Neural progenitor cell (in vitro differentiated cells): Measurements from ENCODE around the gene NOL6. TPM values are rescaled to one million over a fixed set of nuclear protein-coding genes. Genes with fewer than 3 reads are reported as not detected.
"Not testable (repeated sequence)": the region's sequence is repeated elsewhere in the genome, so short reads cannot be mapped to it uniquely, and the experiment has no call there.

Experiments
- DNase-seq: peaks from one replicate; pipeline ENCODE4 v3.0.0-alpha.2; 2016; ENCODE audit warnings: low spot score
- H2AFZ ChIP-seq: fragments of 200-600 bp; sonication (generic); replicated peaks from 2 replicates; pipeline ENCODE4 v1.6.1; 2016; ENCODE audit warnings: antibody characterized with exemption
- H3F3A ChIP-seq: fragments of 200-600 bp; sonication (generic); 2 replicates; pipeline ENCODE4 v1.6.1; 2016; ENCODE audit warnings: antibody characterized with exemption, low read depth
- H3K27ac ChIP-seq: fragments of 200-600 bp; sonication (generic); 2 replicates; pipeline ENCODE4 v1.5.1; 2016; ENCODE audit warnings: mild to moderate bottlenecking
- H3K27me3 ChIP-seq: fragments of 200-600 bp; sonication (generic); 2 replicates; pipeline ENCODE4 v1.6.1; 2016; ENCODE audit warnings: mild to moderate bottlenecking, moderate library complexity
- H3K36me3 ChIP-seq: fragments of 200-600 bp; sonication (generic); 2 replicates; pipeline ENCODE4 v1.5.1; 2016
- H3K4me1 ChIP-seq: fragments of 200-600 bp; sonication (generic); 2 replicates; pipeline ENCODE4 v1.6.1; 2016; ENCODE audit warnings: mixed run types
- H3K4me2 ChIP-seq: fragments of 200-600 bp; sonication (generic); 2 replicates; pipeline ENCODE4 v1.6.1; 2016
- H3K4me3 ChIP-seq: fragments of 200-600 bp; sonication (generic); 2 replicates; pipeline ENCODE4 v1.5.1; 2016
- H3K79me2 ChIP-seq: fragments of 200-600 bp; sonication (generic); 2 replicates; pipeline ENCODE4 v1.6.1; 2016; ENCODE audit warnings: low read depth
- H3K9ac ChIP-seq: fragments of 200-600 bp; sonication (generic); 2 replicates; pipeline ENCODE4 v1.6.1; 2016
- H3K9me3 ChIP-seq: fragments of 200-600 bp; sonication (generic); 2 replicates; pipeline ENCODE4 v1.5.1; 2016; ENCODE audit warnings: low read depth
- H4K20me1 ChIP-seq: fragments of 200-600 bp; sonication (generic); 2 replicates; pipeline ENCODE4 v1.6.1; 2016; ENCODE audit warnings: low read depth
- H3K27ac Mint-ChIP-seq: 3 replicates; pipeline ENCODE4 v1.8.0; 2021; ENCODE audit warnings: mixed read lengths
- H3K27me3 Mint-ChIP-seq: 2 replicates; pipeline ENCODE4 v1.8.0; 2022; ENCODE audit warnings: low read depth, mild to moderate bottlenecking, inconsistent platforms, moderate library complexity, mixed read lengths; ENCODE audit not compliant: insufficient read depth
- H3K36me3 Mint-ChIP-seq: 3 replicates; pipeline ENCODE4 v1.8.0; 2021; ENCODE audit warnings: mixed read lengths
- H3K4me1 Mint-ChIP-seq: 3 replicates; pipeline ENCODE4 v1.8.0; 2021; ENCODE audit warnings: mixed read lengths
- H3K4me3 Mint-ChIP-seq: 3 replicates; pipeline ENCODE4 v1.8.0; 2021; ENCODE audit warnings: mild to moderate bottlenecking, moderate library complexity, mixed read lengths
- H3K9me3 Mint-ChIP-seq: 3 replicates; pipeline ENCODE4 v1.8.0; 2020; ENCODE audit warnings: mixed read lengths
- EZH2 ChIP-seq: fragments of 200-600 bp; sonication (generic); IDR thresholded peaks from 2 replicates; pipeline ENCODE4 v1.6.1; 2017; ENCODE audit warnings: antibody characterized with exemption, mild to moderate bottlenecking, moderate library complexity
- EZH2phosphoT487 ChIP-seq: fragments of 200-600 bp; sonication (generic); IDR thresholded peaks from 2 replicates; pipeline ENCODE4 v1.6.1; 2017; ENCODE audit warnings: antibody characterized with exemption
- total RNA-seq: library from RNA; depleted of rRNA; stranded (reverse); fragments of >200 nt; gene quantifications from 2 replicates; pipeline ENCODE4 v1.2.3, GENCODE V29; 2015; ENCODE audit warnings: low replicate concordance
- TF ChIP-seq, protein P1 (sequence below): fragments of 200-600 bp; sonication (generic); IDR thresholded peaks from 2 replicates; pipeline ENCODE4 v1.5.1; 2017; ENCODE audit warnings: antibody characterized with exemption, mild to moderate bottlenecking

Gene NOL6
- total RNA-seq, 1 donor from 2014 or later: 9.2 TPM

DNA sequence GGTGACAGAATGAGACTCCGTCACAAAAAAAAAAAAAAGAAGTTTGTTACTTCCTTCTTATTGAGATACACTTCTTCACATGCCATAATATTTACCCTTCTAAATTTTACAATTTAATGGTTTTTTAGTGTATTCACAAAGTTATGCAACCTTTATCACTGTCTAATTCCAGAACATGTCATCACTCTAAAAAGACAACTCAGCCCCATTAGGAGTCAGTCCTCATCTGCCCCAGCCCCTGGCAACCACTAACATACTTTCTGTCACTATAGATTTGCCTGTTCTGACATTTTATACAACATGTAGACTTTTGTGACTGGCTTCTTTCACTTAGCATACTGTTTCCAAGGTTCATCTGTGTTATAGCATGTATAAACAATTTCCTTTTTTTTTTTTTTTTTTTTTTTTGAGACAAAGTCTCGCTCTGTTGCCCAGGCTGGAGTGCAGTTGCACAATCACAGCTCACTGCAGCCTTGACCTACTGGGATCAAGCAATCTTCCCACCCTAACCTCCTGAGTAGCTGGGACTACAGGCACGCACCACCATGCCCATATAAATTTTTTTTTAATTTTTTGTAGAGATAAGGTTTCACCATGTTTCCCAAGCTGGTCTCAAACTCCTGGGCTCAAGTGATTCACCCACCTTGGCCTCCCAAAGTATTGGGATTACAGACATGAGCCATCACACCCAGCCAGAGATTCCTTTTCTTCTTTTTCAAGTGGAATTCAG is 44.3 kb downstream of the NOL6 start:
- H3K9ac ChIP-seq: no peak overlapping the region
- H3K79me2 ChIP-seq: no peaks in the 10 kb centered on the region
- H3K4me3 ChIP-seq: no peak overlapping the region
- H3K27ac ChIP-seq: no peak overlapping the region
- Mint-ChIP-seq H3K27me3 (peaks cover 5% of the 10 kb centered on the region), H3K4me3 (no peak overlapping the region), H3K4me1 (peaks cover 3% of the 10 kb centered on the region), H3K27ac (no peak overlapping the region), H3K36me3 (no peaks in the 10 kb centered on the region), H3K9me3 (no peaks in the 10 kb centered on the region)
- TF ChIP-seq EZH2phosphoT487: no peak
- no peak for TF ChIP-seq EZH2
- TF ChIP-seq, protein P1, sequence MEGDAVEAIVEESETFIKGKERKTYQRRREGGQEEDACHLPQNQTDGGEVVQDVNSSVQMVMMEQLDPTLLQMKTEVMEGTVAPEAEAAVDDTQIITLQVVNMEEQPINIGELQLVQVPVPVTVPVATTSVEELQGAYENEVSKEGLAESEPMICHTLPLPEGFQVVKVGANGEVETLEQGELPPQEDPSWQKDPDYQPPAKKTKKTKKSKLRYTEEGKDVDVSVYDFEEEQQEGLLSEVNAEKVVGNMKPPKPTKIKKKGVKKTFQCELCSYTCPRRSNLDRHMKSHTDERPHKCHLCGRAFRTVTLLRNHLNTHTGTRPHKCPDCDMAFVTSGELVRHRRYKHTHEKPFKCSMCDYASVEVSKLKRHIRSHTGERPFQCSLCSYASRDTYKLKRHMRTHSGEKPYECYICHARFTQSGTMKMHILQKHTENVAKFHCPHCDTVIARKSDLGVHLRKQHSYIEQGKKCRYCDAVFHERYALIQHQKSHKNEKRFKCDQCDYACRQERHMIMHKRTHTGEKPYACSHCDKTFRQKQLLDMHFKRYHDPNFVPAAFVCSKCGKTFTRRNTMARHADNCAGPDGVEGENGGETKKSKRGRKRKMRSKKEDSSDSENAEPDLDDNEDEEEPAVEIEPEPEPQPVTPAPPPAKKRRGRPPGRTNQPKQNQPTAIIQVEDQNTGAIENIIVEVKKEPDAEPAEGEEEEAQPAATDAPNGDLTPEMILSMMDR: no peak
- no peaks in the 10 kb centered on the region for H3K9me3 ChIP-seq
- no peaks in the 10 kb centered on the region for H3F3A ChIP-seq
- no peaks in the 10 kb centered on the region for H4K20me1 ChIP-seq
- H3K4me2 ChIP-seq: no peak overlapping the region
- no peaks in the 10 kb centered on the region for H3K36me3 ChIP-seq
- no peaks in the 10 kb centered on the region for H3K4me1 ChIP-seq
- no peak overlapping the region for H2AFZ ChIP-seq
- H3K27me3 ChIP-seq: no peaks in the 10 kb centered on the region
- no peak for DNase-seq

DNA sequence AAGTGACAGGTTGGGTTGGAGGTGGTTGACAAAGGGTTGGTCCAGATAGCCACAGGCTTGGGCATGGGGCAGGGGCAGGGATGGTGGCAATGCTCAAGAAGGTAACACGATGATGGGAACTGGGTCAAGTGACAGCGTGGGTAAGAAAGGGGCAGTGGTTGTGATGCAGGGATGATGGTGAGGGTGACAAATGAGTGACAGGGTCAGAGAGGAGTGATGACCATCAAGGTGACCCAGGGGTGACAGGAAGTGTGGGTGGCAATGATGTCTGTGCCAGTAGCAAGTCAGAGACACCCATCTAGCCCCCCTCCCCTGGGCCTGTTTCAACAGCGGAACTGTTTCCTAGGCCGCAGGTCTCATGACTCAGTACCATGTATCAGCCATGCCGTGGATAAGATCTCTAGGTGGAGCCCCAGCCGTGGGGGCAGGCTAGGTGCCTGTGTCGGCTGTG is 46.9 kb downstream of the NOL6 start:
- DNase-seq: no peak
- Histone ChIP-seq H3K27me3 (no peaks in the 10 kb centered on the region), H3K9me3 (no peaks in the 10 kb centered on the region), H3K4me1 (no peaks in the 10 kb centered on the region), H3K27ac (no peak overlapping the region), H3F3A (no peaks in the 10 kb centered on the region), H2AFZ (no peak overlapping the region), H3K36me3 (no peaks in the 10 kb centered on the region), H3K4me3 (no peak overlapping the region), H4K20me1 (no peaks in the 10 kb centered on the region), H3K79me2 (no peaks in the 10 kb centered on the region), H3K4me2 (no peak overlapping the region), H3K9ac (no peak overlapping the region)
- peaks cover 2% of the 10 kb centered on the region for H3K9me3 Mint-ChIP-seq
- no peak overlapping the region for H3K4me3 Mint-ChIP-seq
- no peaks in the 10 kb centered on the region for H3K4me1 Mint-ChIP-seq
- TF ChIP-seq, protein P1: no peak
- TF ChIP-seq EZH2 (no peak), EZH2phosphoT487 (no peak)
- no peak overlapping the region for H3K27ac Mint-ChIP-seq
- no peaks in the 10 kb centered on the region for H3K36me3 Mint-ChIP-seq
- peaks cover 5% of the 10 kb centered on the region for H3K27me3 Mint-ChIP-seq

DNA sequence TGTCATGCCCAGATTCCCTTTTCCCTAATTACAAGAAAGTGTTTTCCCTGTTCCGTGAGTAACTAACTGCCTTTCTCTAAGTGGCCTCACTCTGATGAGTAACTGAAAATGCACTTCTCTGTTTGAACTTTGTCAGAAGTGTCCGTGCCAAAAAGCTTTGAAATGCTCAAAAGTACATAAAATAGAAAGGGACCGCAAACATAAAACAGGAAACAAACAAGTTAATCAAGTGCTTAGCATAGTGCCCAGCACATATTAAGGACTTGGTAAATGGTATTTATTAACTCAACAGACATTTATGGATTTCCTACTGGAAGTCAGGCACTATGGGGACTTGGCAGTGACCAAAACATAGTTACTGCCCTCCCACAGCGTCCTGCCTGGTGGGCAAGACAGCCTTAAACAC is 48.6 kb downstream of the NOL6 start:
- Histone ChIP-seq H3K36me3 (no peaks in the 10 kb centered on the region), H3K9me3 (no peaks in the 10 kb centered on the region), H3K4me2 (no peak overlapping the region), H3K79me2 (no peaks in the 10 kb centered on the region), H4K20me1 (no peaks in the 10 kb centered on the region), H2AFZ (no peak overlapping the region), H3K4me1 (no peaks in the 10 kb centered on the region), H3K27me3 (no peaks in the 10 kb centered on the region), H3K27ac (no peak overlapping the region), H3K9ac (no peak overlapping the region), H3K4me3 (no peak overlapping the region), H3F3A (no peaks in the 10 kb centered on the region)
- Mint-ChIP-seq H3K27me3 (peaks cover 2% of the 10 kb centered on the region), H3K4me3 (no peak overlapping the region), H3K36me3 (no peaks in the 10 kb centered on the region), H3K4me1 (no peaks in the 10 kb centered on the region), H3K27ac (no peak overlapping the region), H3K9me3 (peaks cover 2% of the 10 kb centered on the region)
- DNase-seq: no peak
- TF ChIP-seq, protein P1: no peak
- TF ChIP-seq EZH2: no peak
- TF ChIP-seq EZH2phosphoT487: no peak

DNA sequence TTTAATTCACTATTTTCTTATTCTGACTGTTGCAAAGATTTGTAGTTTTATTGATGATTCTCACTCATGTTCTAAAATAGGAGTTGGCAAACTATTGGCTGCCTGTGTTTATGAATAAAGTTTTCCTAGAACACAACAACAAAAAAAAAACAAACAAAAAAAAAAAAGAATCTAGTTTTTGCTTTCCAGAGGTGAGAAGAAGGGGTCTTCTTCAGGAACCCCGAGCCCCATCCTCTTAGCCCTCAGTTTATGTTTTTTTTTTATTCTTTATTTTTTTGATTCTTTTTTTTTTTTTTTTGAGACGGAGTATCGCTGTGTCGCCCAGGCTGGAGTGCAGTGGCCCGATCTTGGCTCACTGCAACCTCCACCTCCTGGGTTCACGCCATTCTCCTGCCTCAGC is 49.2 kb downstream of the NOL6 start:
- not testable (repeated sequence) for H3K27me3 ChIP-seq, H3K27me3 Mint-ChIP-seq, H3F3A ChIP-seq, H3K27ac ChIP-seq, H3K4me3 ChIP-seq, H3K36me3 Mint-ChIP-seq, H3K79me2 ChIP-seq, H3K9me3 Mint-ChIP-seq, H4K20me1 ChIP-seq, H3K9ac ChIP-seq, H3K27ac Mint-ChIP-seq, H3K4me1 Mint-ChIP-seq, DNase-seq, H3K4me3 Mint-ChIP-seq, H2AFZ ChIP-seq, H3K9me3 ChIP-seq, H3K36me3 ChIP-seq, H3K4me1 ChIP-seq, H3K4me2 ChIP-seq

DNA sequence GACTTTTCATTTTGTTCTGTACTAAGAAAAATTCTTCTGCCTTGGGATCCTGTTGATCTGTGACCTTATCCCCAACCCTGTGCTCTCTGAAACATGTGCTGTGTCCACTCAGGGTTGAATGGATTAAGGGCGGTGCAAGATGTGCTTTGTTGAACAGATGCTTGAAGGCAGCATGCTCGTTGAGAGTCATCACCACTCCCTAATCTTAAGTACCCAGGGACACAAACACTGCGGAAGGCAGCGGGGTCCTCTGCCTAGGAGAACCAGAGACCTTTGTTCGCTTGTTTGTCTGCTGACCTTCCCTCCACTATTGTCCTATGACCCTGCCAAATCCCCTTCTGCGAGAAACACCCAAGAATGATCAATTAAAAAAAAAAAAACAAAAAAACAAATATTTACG is 49.7 kb downstream of the NOL6 start:
- H3K9me3 ChIP-seq, H3K27me3 Mint-ChIP-seq, DNase-seq, H3K27me3 ChIP-seq, H3K4me3 ChIP-seq, H3K4me3 Mint-ChIP-seq, H3K4me1 ChIP-seq, H3K9ac ChIP-seq, H2AFZ ChIP-seq, H3K27ac Mint-ChIP-seq, H3K36me3 ChIP-seq, H3K36me3 Mint-ChIP-seq, H3K9me3 Mint-ChIP-seq, H4K20me1 ChIP-seq, H3K4me1 Mint-ChIP-seq, H3K79me2 ChIP-seq, H3K27ac ChIP-seq, H3F3A ChIP-seq, H3K4me2 ChIP-seq: not testable (repeated sequence)
